ENCODE results near the gene FGF10. TPM values are rescaled to one million over a fixed set of nuclear protein-coding genes. Genes with fewer than 3 reads are reported as not detected.

Gene FGF10
- total RNA-seq (2021) (not detected in 2 replicates), Bru-seq, nascent RNA (percentile 3 among the genes with signal in this experiment), BruChase-seq, experiment 1, labeled RNA remaining after a 2-hour chase (percentile 9 among the genes with signal in this experiment), BruChase-seq, experiment 2, labeled RNA remaining after a 6-hour chase (not detected)
- long read RNA-seq, result 0 reads

- ChIA-PET CTCF (interaction anchor here (0.7 kb wide), 1 partner anchor 13 kb away, joined by 3 read pairs; no protein-coding TSS in a partner anchor), POLR2A (ENCODE audit: low non-redundant PET) (no interaction called here)
- Histone ChIP-seq H3K27ac (ENCODE audit: low read depth, low read length, poor library complexity, severe bottlenecking) (no peak within 1 kb of the TSS), H3K9me3 (ENCODE audit: low read depth, low read length, poor library complexity, severe bottlenecking) (no peaks in the 10 kb centered on the region), H3K4me3 (ENCODE audit: low read depth, low read length, poor library complexity, severe bottlenecking) (peak within 1 kb of the TSS; percentile 52), H3K4me1 (ENCODE audit: insufficient read depth, low read length, poor library complexity, severe bottlenecking) (peaks cover 13% of the 10 kb centered on the region), H3K27me3 (replicated peaks; ENCODE audit: insufficient read depth, low read depth, low read length, poor library complexity) (peaks cover 48% of the 10 kb centered on the region), H3K36me3 (ENCODE audit: insufficient read depth, low read length, poor library complexity, severe bottlenecking) (no peaks in the 10 kb centered on the region)
- intact Hi-C loops (cut with micrococcal nuclease; ENCODE audit: unreplicated experiment), result no loop called here
- DNase-seq (ENCODE audit: low spot score), result peak; percentile 50
- TF ChIP-seq EZH2 (IDR thresholded peaks at IDR 0.05; ENCODE audit: borderline replicate concordance, low read depth, low read length, poor library complexity, severe bottlenecking) (no peak), CTCF (conservative IDR thresholded peaks at IDR 0.05; ENCODE audit: low read depth, low read length) (no peak)
- no TSS peak for BruUV-seq (replicated peaks)
Observed at GRCh38 chr5:44389090-44389822, at the start of gene FGF10. Gene FGF10, minus strand, starts transcription at chr5:44389420. Its CDS starts 738 bp downstream, at chr5:44388682.

GRCh38 chr5:44426944-44427343 is 37.7 kb upstream of the FGF10 start:
- Histone ChIP-seq H3K36me3 (ENCODE audit: insufficient read depth, low read length, poor library complexity, severe bottlenecking) (no peaks in the 10 kb centered on the region), H3K4me3 (ENCODE audit: low read depth, low read length, poor library complexity, severe bottlenecking) (no peak overlapping the region), H3K27ac (ENCODE audit: low read depth, low read length, poor library complexity, severe bottlenecking) (no peak overlapping the region), H3K9me3 (ENCODE audit: low read depth, low read length, poor library complexity, severe bottlenecking) (no peaks in the 10 kb centered on the region), H3K27me3 (replicated peaks; ENCODE audit: insufficient read depth, low read depth, low read length, poor library complexity) (no peaks in the 10 kb centered on the region), H3K4me1 (ENCODE audit: insufficient read depth, low read length, poor library complexity, severe bottlenecking) (no peaks in the 10 kb centered on the region)
- TF ChIP-seq EZH2 (IDR thresholded peaks at IDR 0.05; ENCODE audit: borderline replicate concordance, low read depth, low read length, poor library complexity, severe bottlenecking) (no peak), CTCF (conservative IDR thresholded peaks at IDR 0.05; ENCODE audit: low read depth, low read length) (no peak)
- ChIA-PET POLR2A (ENCODE audit: low non-redundant PET) (no interaction called here), CTCF (no interaction called here)
- intact Hi-C loops (cut with micrococcal nuclease; ENCODE audit: unreplicated experiment), result no loop called here
- BruUV-seq (replicated peaks), result no TSS peak
- DNase-seq (ENCODE audit: low spot score), result no peak

- Histone ChIP-seq H3K4me1 (ENCODE audit: insufficient read depth, low read length, poor library complexity, severe bottlenecking) (no peaks in the 10 kb centered on the region), H3K27ac (ENCODE audit: low read depth, low read length, poor library complexity, severe bottlenecking) (no peak overlapping the region), H3K9me3 (ENCODE audit: low read depth, low read length, poor library complexity, severe bottlenecking) (no peaks in the 10 kb centered on the region), H3K36me3 (ENCODE audit: insufficient read depth, low read length, poor library complexity, severe bottlenecking) (no peaks in the 10 kb centered on the region), H3K27me3 (replicated peaks; ENCODE audit: insufficient read depth, low read depth, low read length, poor library complexity) (no peaks in the 10 kb centered on the region), H3K4me3 (ENCODE audit: low read depth, low read length, poor library complexity, severe bottlenecking) (no peak overlapping the region)
- ChIA-PET CTCF (no interaction called here), POLR2A (ENCODE audit: low non-redundant PET) (no interaction called here)
- DNase-seq (ENCODE audit: low spot score), result no peak
- intact Hi-C loops (cut with micrococcal nuclease; ENCODE audit: unreplicated experiment), result no loop called here
- TF ChIP-seq CTCF (conservative IDR thresholded peaks at IDR 0.05; ENCODE audit: low read depth, low read length) (no peak), EZH2 (IDR thresholded peaks at IDR 0.05; ENCODE audit: borderline replicate concordance, low read depth, low read length, poor library complexity, severe bottlenecking) (no peak)
- no TSS peak for BruUV-seq (replicated peaks)
Observed at GRCh38 chr5:44412286-44412685, 23.1 kb upstream of the FGF10 start.

Data from A673 (cell line).